Gastroesophageal sphincter (tissue), 4 donors: Measurements from ENCODE around the gene FOXE1. TPM values are rescaled to one million over a fixed set of nuclear protein-coding genes. Genes with fewer than 3 reads are reported as not detected.

Source experiments
- ATAC-seq: fragments of 150-250 bp; one replicate; pipeline ENCODE4 v1.9.1; 2016; ENCODE audit warnings: mild to moderate bottlenecking, moderate library complexity
- H3K27ac ChIP-seq, 4 donors: fragments of 200-600 bp; sonication (generic) in 3 of 4; 1 replicate in 3 of 4; 2 replicates in 1 of 4; pipeline ENCODE4 v1.5.1; 2016 to 2019
- H3K27me3 ChIP-seq: fragments of 200-600 bp; sonication (generic); one replicate; pipeline ENCODE4 v1.5.1; 2019
- H3K36me3 ChIP-seq, 2 donors: fragments of 200-600 bp; sonication (generic); one replicate each; pipeline ENCODE4 v1.5.1; 2019; ENCODE audit warnings: control low read depth in 1 of 2
- H3K4me1 ChIP-seq, 3 donors: fragments of 200-600 bp; sonication (generic); 1 replicate in 2 of 3; 2 replicates in 1 of 3; pipeline ENCODE4 v1.5.1; 2016 to 2019; ENCODE audit warnings: control low read depth in 2 of 3
- H3K4me3 ChIP-seq, 2 donors: fragments of 200-600 bp; sonication (generic); one replicate each; pipeline ENCODE4 v1.5.1; 2019; ENCODE audit warnings: mild to moderate bottlenecking in 1 of 2, moderate library complexity in 1 of 2
- H3K9me3 ChIP-seq, 3 donors: fragments of 200-600 bp; sonication (generic); one replicate each; pipeline ENCODE4 v1.5.1; 2017 to 2019; ENCODE audit warnings: control low read depth in 2 of 3
- EP300 ChIP-seq: sonication (generic); formaldehyde crosslinking; IDR thresholded peaks from one replicate; pipeline ENCODE4 v1.6.1; 2017; ENCODE audit warnings: antibody characterized with exemption, mild to moderate bottlenecking
- POLR2A ChIP-seq, 2 donors: fragments of 450-650 bp; IDR thresholded peaks; one replicate each; pipeline ENCODE4 v1.6.1; 2017; ENCODE audit warnings: antibody characterized with exemption in 2 of 2, mild to moderate bottlenecking in 2 of 2, moderate library complexity in 1 of 2
- POLR2AphosphoS5 ChIP-seq: sonication (generic); formaldehyde crosslinking; IDR thresholded peaks from one replicate; pipeline ENCODE4 v1.6.1; 2017; ENCODE audit warnings: antibody characterized with exemption
- WGBS, 2 donors: methylation state at CpG; one replicate each; pipeline ENCODE4 v1.1.5; 2018; ENCODE audit warnings: low coverage in 1 of 2; 5-methylcytosine and 5-hydroxymethylcytosine counted together
- total RNA-seq, 4 donors: library from RNA; depleted of rRNA; stranded (reverse); fragments of >200 nt; gene quantifications; one replicate each; pipeline ENCODE4 v1.1.0, GENCODE V29; 2016
- TF ChIP-seq, protein P1 (sequence below), 4 experiments: fragments of 200-600 bp in 2 of 4; fragments of 450-650 bp in 2 of 4; sonication (generic) in 1 of 4; IDR thresholded peaks; one replicate each; pipeline ENCODE4 v1.5.1; 2017 to 2019; ENCODE audit warnings: antibody characterized with exemption in 4 of 4, mild to moderate bottlenecking in 2 of 4, moderate library complexity in 2 of 4

FOXE1 gene
- total RNA-seq, 4 donors from 2014 or later, result 0.08 to 0.79 TPM; not detected in 2

DNA sequence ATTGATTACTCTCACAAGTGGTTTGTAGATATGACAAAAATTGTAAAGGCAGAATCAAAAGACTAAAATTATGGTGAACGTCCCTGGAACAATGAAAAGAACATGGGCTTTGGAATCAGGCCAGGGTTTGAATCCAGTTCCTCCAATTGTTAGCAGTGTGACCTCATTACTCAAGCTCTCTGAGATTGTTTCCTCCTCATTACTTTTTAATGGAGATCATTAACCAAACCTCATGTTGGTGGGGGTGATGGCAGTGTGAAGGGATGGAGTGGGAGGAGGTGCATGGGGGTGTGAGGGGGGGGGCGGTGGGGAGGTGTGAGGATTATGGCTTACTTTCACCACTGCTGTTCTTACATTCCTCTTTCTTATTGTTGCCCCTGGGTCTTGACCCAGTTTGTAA, 44.1 kb upstream of the FOXE1 start:
- Histone ChIP-seq H3K4me1 (peaks cover 0 to 1% (median 0%) of the 10 kb centered on the region in 3 donors), H3K4me3 (no peak overlapping the region), H3K27me3 (peaks cover 38% of the 10 kb centered on the region), H3K9me3 (no peaks in the 10 kb centered on the region), H3K36me3 (no peaks in the 10 kb centered on the region), H3K27ac (no peak overlapping the region)
- TF ChIP-seq POLR2AphosphoS5, result no peak
- no peak for TF ChIP-seq EP300
- TF ChIP-seq, protein P1, sequence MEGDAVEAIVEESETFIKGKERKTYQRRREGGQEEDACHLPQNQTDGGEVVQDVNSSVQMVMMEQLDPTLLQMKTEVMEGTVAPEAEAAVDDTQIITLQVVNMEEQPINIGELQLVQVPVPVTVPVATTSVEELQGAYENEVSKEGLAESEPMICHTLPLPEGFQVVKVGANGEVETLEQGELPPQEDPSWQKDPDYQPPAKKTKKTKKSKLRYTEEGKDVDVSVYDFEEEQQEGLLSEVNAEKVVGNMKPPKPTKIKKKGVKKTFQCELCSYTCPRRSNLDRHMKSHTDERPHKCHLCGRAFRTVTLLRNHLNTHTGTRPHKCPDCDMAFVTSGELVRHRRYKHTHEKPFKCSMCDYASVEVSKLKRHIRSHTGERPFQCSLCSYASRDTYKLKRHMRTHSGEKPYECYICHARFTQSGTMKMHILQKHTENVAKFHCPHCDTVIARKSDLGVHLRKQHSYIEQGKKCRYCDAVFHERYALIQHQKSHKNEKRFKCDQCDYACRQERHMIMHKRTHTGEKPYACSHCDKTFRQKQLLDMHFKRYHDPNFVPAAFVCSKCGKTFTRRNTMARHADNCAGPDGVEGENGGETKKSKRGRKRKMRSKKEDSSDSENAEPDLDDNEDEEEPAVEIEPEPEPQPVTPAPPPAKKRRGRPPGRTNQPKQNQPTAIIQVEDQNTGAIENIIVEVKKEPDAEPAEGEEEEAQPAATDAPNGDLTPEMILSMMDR (IDR thresholded peaks at IDR 0.05), result no peak
- no peak for TF ChIP-seq POLR2A (IDR thresholded peaks at IDR 0.05)
- WGBS, 2 donors, result 5 to 22% methylated on average over 1 of the region's 2 CpGs
- no peak for ATAC-seq

DNA sequence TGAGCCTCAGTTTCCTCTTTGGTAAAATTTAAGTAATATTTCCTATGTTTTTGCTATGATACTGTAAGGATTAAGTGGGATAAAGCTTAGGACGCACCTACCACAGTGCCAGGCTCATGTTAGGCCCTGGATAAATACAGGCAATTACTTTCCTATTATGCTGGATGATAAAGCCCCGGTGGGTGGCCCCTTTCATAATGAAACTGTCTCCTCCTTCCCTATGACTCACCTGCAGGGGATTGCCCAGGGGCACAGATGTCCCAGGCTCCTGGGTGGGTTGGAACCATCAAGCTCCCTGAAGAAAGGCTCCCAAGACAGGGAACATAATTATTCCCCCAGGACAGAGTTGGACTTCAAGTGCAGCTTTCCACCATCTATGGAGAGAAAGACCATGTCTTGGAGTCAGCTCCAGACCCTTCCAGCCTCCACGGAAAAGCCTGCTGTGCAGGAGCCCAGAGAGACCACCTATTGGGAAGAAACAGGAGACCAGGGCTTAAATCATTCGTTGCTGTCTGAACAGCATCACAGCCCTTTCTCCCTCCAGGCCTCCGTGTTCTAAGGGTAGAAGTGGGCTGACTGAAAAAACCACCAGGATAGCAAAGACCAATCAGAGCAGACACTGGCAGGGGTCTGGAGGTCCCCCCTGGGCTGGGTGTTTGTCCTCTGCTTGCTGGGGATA, 43.2 kb upstream of the FOXE1 start:
- Histone ChIP-seq H3K36me3 (no peaks in the 10 kb centered on the region), H3K4me1 (no peaks in the 10 kb centered on the region), H3K27ac (no peak overlapping the region), H3K9me3 (no peaks in the 10 kb centered on the region), H3K4me3 (no peak overlapping the region), H3K27me3 (peaks cover 30% of the 10 kb centered on the region)
- 83% methylated on average over 1 of the region's 5 CpGs; no CpG with 5 or more reads in 1 of the 2 donors for WGBS, 2 donors
- ATAC-seq, result no peak
- TF ChIP-seq, protein P1 (IDR thresholded peaks at IDR 0.05), result no peak
- TF ChIP-seq POLR2A (IDR thresholded peaks at IDR 0.05), result no peak
- TF ChIP-seq EP300, result no peak
- TF ChIP-seq POLR2AphosphoS5, result no peak

DNA sequence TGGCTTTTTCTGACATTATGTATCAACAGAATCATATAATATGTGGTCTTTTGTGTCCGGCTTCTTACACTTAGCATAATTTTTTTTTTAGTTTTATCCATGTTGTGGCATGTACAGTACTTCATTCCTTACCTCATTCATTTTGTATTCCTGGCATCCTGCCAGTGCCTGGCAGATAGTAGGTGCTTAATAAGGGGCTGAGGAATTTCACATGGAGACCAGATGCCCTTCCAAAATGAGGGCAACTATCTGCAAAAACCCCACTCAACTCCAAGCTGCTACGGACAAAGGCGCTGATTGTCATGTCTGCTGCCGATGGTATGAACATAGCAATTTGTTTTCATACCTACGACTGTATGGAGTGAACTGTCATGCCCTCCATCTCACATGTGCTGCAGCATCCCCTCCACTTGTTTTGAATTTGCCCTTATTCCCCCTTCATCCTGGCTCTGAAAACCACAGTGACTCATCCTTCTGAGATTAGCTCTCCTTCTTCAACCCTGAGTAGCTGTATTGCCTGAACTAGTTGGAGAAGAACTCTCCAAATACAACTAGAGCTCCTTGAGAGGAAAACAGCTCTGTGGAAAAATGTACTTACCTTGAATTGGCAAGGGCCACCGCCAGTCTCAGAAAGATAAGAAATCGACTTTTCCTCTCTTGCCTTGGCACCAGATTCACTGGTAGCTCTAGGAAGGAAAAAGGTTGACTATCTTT, 41.3 kb upstream of the FOXE1 start:
- TF ChIP-seq, protein P1 (IDR thresholded peaks at IDR 0.05), result no peak
- TF ChIP-seq EP300, result no peak
- TF ChIP-seq POLR2AphosphoS5, result no peak
- TF ChIP-seq POLR2A (IDR thresholded peaks at IDR 0.05), result no peak
- H3K9me3 ChIP-seq, result no peaks in the 10 kb centered on the region
- H3K27ac ChIP-seq, result no peak overlapping the region
- no peak for ATAC-seq
- H3K4me1 ChIP-seq, result no peaks in the 10 kb centered on the region
- H3K4me3 ChIP-seq, result no peak overlapping the region
- H3K36me3 ChIP-seq, result no peaks in the 10 kb centered on the region
- 54 to 80% methylated on average over 4 to 7 of the region's 7 CpGs for WGBS, 2 donors
- peaks cover 28% of the 10 kb centered on the region for H3K27me3 ChIP-seq

DNA sequence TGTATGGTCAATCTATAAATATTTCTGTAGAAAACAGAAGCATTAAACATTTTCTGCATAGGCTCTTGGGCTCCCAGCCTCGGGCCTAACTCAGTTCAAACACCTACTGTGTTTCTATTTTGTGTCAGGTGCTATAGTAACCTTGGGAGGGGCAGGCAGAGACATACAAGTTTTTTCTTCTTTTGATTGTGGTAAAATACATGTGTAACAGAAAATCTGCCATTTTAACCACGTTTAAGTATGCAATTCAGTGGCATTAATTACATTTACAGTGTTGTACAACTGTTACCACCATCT, 40.8 kb upstream of the FOXE1 start:
- TF ChIP-seq, protein P1 (IDR thresholded peaks at IDR 0.05), result no peak
- TF ChIP-seq EP300 (no peak), POLR2AphosphoS5 (no peak), POLR2A (IDR thresholded peaks at IDR 0.05) (no peak)
- H3K27me3 ChIP-seq, result peaks cover 23% of the 10 kb centered on the region
- no peaks in the 10 kb centered on the region for H3K9me3 ChIP-seq
- no peaks in the 10 kb centered on the region for H3K36me3 ChIP-seq
- 45 to 65% methylated on average over 2 of the region's 2 CpGs for WGBS, 2 donors
- no peak for ATAC-seq
- H3K4me3 ChIP-seq, result no peak overlapping the region
- no peaks in the 10 kb centered on the region for H3K4me1 ChIP-seq
- no peak overlapping the region for H3K27ac ChIP-seq

DNA sequence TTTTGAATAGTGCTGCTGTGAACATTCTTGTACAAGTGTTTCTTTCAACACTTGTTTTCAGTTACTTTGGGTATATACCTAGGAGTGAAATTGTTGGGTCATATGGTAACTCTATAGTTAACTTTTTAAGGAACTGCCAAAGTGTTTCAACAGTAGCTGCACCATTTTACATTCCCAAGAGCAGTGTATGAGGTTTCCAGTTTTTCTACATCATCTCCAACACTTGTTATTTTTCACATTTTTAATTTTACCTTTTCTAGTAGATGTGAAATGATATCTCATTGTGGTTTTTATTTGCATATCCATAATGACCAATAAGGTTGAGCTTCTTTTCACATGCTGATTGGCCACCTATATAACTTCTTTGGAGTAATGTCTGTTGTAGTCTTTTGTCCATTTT, 40.0 kb upstream of the FOXE1 start:
- Histone ChIP-seq H3K4me1 (no peaks in the 10 kb centered on the region), H3K4me3 (no peak overlapping the region), H3K27ac (no peak overlapping the region), H3K36me3 (no peaks in the 10 kb centered on the region), H3K27me3 (peaks cover 20% of the 10 kb centered on the region), H3K9me3 (peaks cover 0 to 2% (median 0%) of the 10 kb centered on the region in 3 donors)
- TF ChIP-seq, protein P1 (IDR thresholded peaks at IDR 0.05), result no peak
- TF ChIP-seq EP300, result no peak
- TF ChIP-seq POLR2A (IDR thresholded peaks at IDR 0.05), result no peak
- TF ChIP-seq POLR2AphosphoS5, result no peak
- ATAC-seq, result no peak
